Activated CD4-positive, alpha-beta T cell treated with anti-CD3 and anti-CD28 coated beads for 36 hours (primary cell): ENCODE data around the gene CD34. TPM values are rescaled to one million over a fixed set of nuclear protein-coding genes. Genes with fewer than 3 reads are reported as not detected.

Experiments
- ATAC-seq: fragments of 200-7000 bp; cut with Tn5 transposase; one replicate; pipeline ENCODE4 v1.10.0; 2021; ENCODE audit warnings: mild to moderate bottlenecking, moderate library complexity
- CTCF ChIA-PET: fragments of 350-600 bp; sonication (Branson Sonifier 250); formaldehyde crosslinking; loops from one replicate; lab custom pipeline; 2021; ENCODE audit warnings: antibody characterized with exemption; lab: Charles Lee
- POLR2A ChIA-PET: fragments of 350-600 bp; sonication (Branson Sonifier 250); formaldehyde crosslinking; loops from one replicate; lab custom pipeline; 2021; ENCODE audit warnings: antibody characterized with exemption, inconsistent platforms; lab: Charles Lee
- DNase-seq: peaks from one replicate; pipeline ENCODE4 v3.0.0-alpha.2; 2020
- H3K27ac Mint-ChIP-seq: one replicate; pipeline ENCODE4 v1.8.0; 2021; ENCODE audit warnings: mixed read lengths
- H3K27me3 Mint-ChIP-seq: one replicate; pipeline ENCODE4 v1.8.0; 2021; ENCODE audit warnings: mixed read lengths
- H3K36me3 Mint-ChIP-seq: one replicate; pipeline ENCODE4 v1.8.0; 2021; ENCODE audit warnings: low read depth, mixed read lengths
- H3K4me1 Mint-ChIP-seq: one replicate; pipeline ENCODE4 v1.8.0; 2021; ENCODE audit warnings: mixed read lengths
- H3K4me3 Mint-ChIP-seq: one replicate; pipeline ENCODE4 v1.8.0; 2021; ENCODE audit warnings: mild to moderate bottlenecking, moderate library complexity, mixed read lengths
- H3K9me3 Mint-ChIP-seq: one replicate; pipeline ENCODE4 v1.8.0; 2021; ENCODE audit warnings: low read depth, mixed read lengths
- intact Hi-C, 2 experiments: fragments of 100-400 bp; cut with DNase I in 1 of 2; cut with micrococcal nuclease in 1 of 2; formaldehyde crosslinking; loops; one replicate each; pipeline versions ENCODE4 v1.14.2 to v1.15.1; 2022 to 2024; cut with DNase I, micrococcal nuclease
- total RNA-seq, 2 experiments: library from RNA; stranded (reverse); gene quantifications; one replicate each; pipeline ENCODE4 v1.2.3, GENCODE V29; 2021

The CD34 gene
- total RNA-seq, 2 experiments from 2014 or later, result 0.02 to 0.04 TPM

- Mint-ChIP-seq H3K4me3 (no peak overlapping the region), H3K9me3 (no peaks in the 10 kb centered on the region), H3K27me3 (no peaks in the 10 kb centered on the region), H3K27ac (peak overlapping the region; percentile 65), H3K36me3 (peaks cover 23% of the 10 kb centered on the region), H3K4me1 (peaks cover 97% of the 10 kb centered on the region)
- CTCF ChIA-PET, result interaction anchor here (0.9 to 3.9 kb wide), 5 partner anchors 9 to 40 kb away, joined by 3 to 28 read pairs (median 5); no protein-coding TSS in a partner anchor
- intact Hi-C loops, result loop anchor here in 1 of 2 experiments (2.0 kb wide), 1 partner anchor 15 kb away; no protein-coding TSS in a partner anchor
- POLR2A ChIA-PET, result interaction anchor here (0.8 to 1.3 kb wide), 3 partner anchors 9 to 35 kb away, joined by 3 to 8 read pairs (median 5); no protein-coding TSS in a partner anchor
- DNase-seq (no peak), ATAC-seq (no peak)
These were observed 77.5 kb downstream of the CD34 start for GRCh38 chr1:207833381-207833780.

DNA sequence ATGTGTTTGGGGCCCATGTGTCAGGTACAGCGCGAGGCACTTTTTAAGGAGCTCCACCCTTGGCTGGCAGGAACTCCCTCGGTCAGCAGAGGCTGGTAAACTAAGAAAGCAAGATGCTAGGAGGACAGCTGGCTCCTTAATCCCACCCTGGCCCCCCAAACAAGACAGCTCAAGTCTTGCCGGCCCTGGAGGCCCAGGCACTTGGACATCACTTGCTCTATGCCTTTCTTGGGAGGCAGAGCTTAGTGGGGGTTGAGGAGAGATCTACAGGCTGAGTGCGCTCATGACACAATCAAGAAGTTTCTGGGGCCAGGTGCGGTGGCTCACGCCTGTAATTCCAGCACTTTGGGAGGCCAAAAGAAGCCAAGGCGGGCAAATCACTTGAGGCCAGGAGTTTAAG is 78.1 kb downstream of the CD34 start:
- intact Hi-C loops, result loop anchor here (1.0 to 2.0 kb wide), 3 partner anchors 8 to 34 kb away; no protein-coding TSS in a partner anchor
- H3K4me1 Mint-ChIP-seq, result peaks cover 97% of the 10 kb centered on the region
- peak overlapping the region; percentile 89 for H3K27ac Mint-ChIP-seq
- H3K27me3 Mint-ChIP-seq, result no peaks in the 10 kb centered on the region
- ChIA-PET POLR2A (interaction anchor here (0.8 to 1.3 kb wide), 3 partner anchors 9 to 36 kb away, joined by 3 to 8 read pairs (median 5); no protein-coding TSS in a partner anchor), CTCF (interaction anchor here (0.9 to 3.9 kb wide), 8 partner anchors 9 to 52 kb away, joined by 3 to 28 read pairs (median 5); no protein-coding TSS in a partner anchor)
- peaks cover 21% of the 10 kb centered on the region for H3K36me3 Mint-ChIP-seq
- DNase-seq, result no peak
- no peak for ATAC-seq
- no peak overlapping the region for H3K4me3 Mint-ChIP-seq
- no peaks in the 10 kb centered on the region for H3K9me3 Mint-ChIP-seq

- Mint-ChIP-seq H3K36me3 (peaks cover 17% of the 10 kb centered on the region), H3K27me3 (no peaks in the 10 kb centered on the region), H3K9me3 (no peaks in the 10 kb centered on the region), H3K4me3 (peak overlapping the region; percentile 37), H3K27ac (peak overlapping the region; percentile 89), H3K4me1 (peaks cover 96% of the 10 kb centered on the region)
- ATAC-seq, result peak; percentile 94
- ChIA-PET POLR2A (interaction anchor here (1.0 kb wide), 1 partner anchor 30 kb away, joined by 3 read pairs; no protein-coding TSS in a partner anchor), CTCF (interaction anchor here (0.6 to 11.2 kb wide), 11 partner anchors 8 to 166 kb away, joined by 3 to 297 read pairs (median 4); no protein-coding TSS in a partner anchor)
- DNase-seq, result peak; percentile 74
- intact Hi-C loops, result loop anchor here (1.0 to 2.0 kb wide), 3 partner anchors 7 to 35 kb away; no protein-coding TSS in a partner anchor
These were observed 79.2 kb downstream of the CD34 start for GRCh38 chr1:207831517-207832327.

Other genes starting within 250 kb of the CD34 start
- gene CD46, start 159.1 kb downstream of the CD34 start, total RNA-seq, result 10 to 100 TPM; 92.2 to 92.7 TPM